Hematopoietic multipotent progenitor cell treated with erythropoietin and hydrocortisone succinate and interleukin-3 and kit ligand, for 6 days (in vitro differentiated cells): ENCODE data around the gene IL20RA.

Experiments used
- DNase-seq: peaks from one replicate; pipeline ENCODE4 v3.0.0-alpha.2; 2015

The IL20RA gene

GRCh38 chr6:137045222-137045789 is 541 bp upstream of the IL20RA start:
- no peak for DNase-seq

GRCh38 chr6:137043710-137044365 is 927 bp downstream of the IL20RA start:
- DNase-seq, result peak; percentile 31

GRCh38 chr6:137040393-137040792 is 4.4 kb downstream of the IL20RA start:
- DNase-seq, result no peak

- DNase-seq, result no peak
Observed at GRCh38 chr6:137039010-137039409, 5.8 kb downstream of the IL20RA start.

- no peak for DNase-seq
Observed at GRCh38 chr6:137036566-137037300, 8.0 kb downstream of the IL20RA start.

GRCh38 chr6:137033828-137034227 is 10.9 kb downstream of the IL20RA start:
- DNase-seq, result peak; percentile 84

GRCh38 chr6:137031122-137031521 is 13.6 kb downstream of the IL20RA start:
- no peak for DNase-seq

GRCh38 chr6:137028912-137029311 is 15.9 kb downstream of the IL20RA start:
- no peak for DNase-seq

- DNase-seq, result no peak
Observed at GRCh38 chr6:137025786-137026730, 18.7 kb downstream of the IL20RA start.

- DNase-seq, result no peak
Observed at GRCh38 chr6:137024237-137024990, 20.4 kb downstream of the IL20RA start.

GRCh38 chr6:137020776-137021175 is 24.0 kb downstream of the IL20RA start:
- no peak for DNase-seq

GRCh38 chr6:137019476-137020272 is 25.1 kb downstream of the IL20RA start:
- no peak for DNase-seq

GRCh38 chr6:137017081-137017480 is 27.7 kb downstream of the IL20RA start:
- DNase-seq, result no peak

- no peak for DNase-seq
Observed at GRCh38 chr6:137016356-137016755, 28.4 kb downstream of the IL20RA start.

GRCh38 chr6:137015943-137016342 is 28.8 kb downstream of the IL20RA start:
- no peak for DNase-seq

- DNase-seq, result peak; percentile 41
Observed at GRCh38 chr6:137013738-137014602, 30.8 kb downstream of the IL20RA start.

GRCh38 chr6:137013031-137013430 is 31.7 kb downstream of the IL20RA start:
- no peak for DNase-seq

GRCh38 chr6:137011406-137011805 is 33.4 kb downstream of the IL20RA start:
- DNase-seq, result no peak

GRCh38 chr6:137010128-137010718 is 34.5 kb downstream of the IL20RA start:
- DNase-seq, result no peak

GRCh38 chr6:137008204-137008603 is 36.6 kb downstream of the IL20RA start:
- no peak for DNase-seq
